ENCODE data around the gene UNC13A. TPM values are rescaled to one million over a fixed set of nuclear protein-coding genes. Genes with fewer than 3 reads are reported as not detected.
A peak's percentile ranks its signal among the peaks of the same experiment; 100 is the strongest.

UNC13A gene
- total and polyA plus RNA-seq, 2 of the 13 experiments (the other 11 are each of a cell fraction or from before 2014, with no cell fraction given) = 0.11 to 0.45 TPM

- Histone ChIP-seq H3K27me3 (ENCODE audit: control insufficient read depth in 1 of 2, insufficient read depth in 2 of 2, low read length in 2 of 2) (no peaks in the 10 kb centered on the region), H3K4me2 (ENCODE audit: low read depth, low read length) (no peak overlapping the region), H2AFZ (ENCODE audit: low read length) (no peak overlapping the region), H3K4me1 (ENCODE audit: insufficient read depth, low read length) (peaks cover 25% of the 10 kb centered on the region), H3K79me2 (ENCODE audit: insufficient read depth, low read length) (peaks cover 15% of the 10 kb centered on the region), H4K20me1 (ENCODE audit: insufficient read depth, low read length) (no peaks in the 10 kb centered on the region), H3K27ac (ENCODE audit: extremely low read length, insufficient read depth, low read length) (no peak overlapping the region), H3K9ac (ENCODE audit: insufficient read depth, low read depth, low read length) (no peak overlapping the region), H3K4me3 (replicated peaks in 1 of 3; ENCODE audit: insufficient read depth in 1 of 3, low read depth in 2 of 3, low read length in 3 of 3) (no peak overlapping the region), H3K36me3 (replicated peaks in 1 of 2; ENCODE audit: control insufficient read depth in 1 of 2, insufficient read depth in 2 of 2, low read length in 2 of 2) (peaks cover 14 to 25% of the 10 kb centered on the region in 2 experiments), H3K9me3 (ENCODE audit: low read length) (no peaks in the 10 kb centered on the region)
- ATAC-seq (no peak), DNase-seq (ENCODE audit: low spot score) (no peak), FAIRE-seq (no peak)
- ChIA-PET POLR2A (interaction anchor here (1.6 kb wide), 1 partner anchor 16 kb away, joined by 3 read pairs; no protein-coding TSS in a partner anchor), CTCF (ENCODE audit: low intra/inter-chr PET ratio, low total read pairs) (no interaction called here)
- BruUV-seq (replicated peaks) = no TSS peak
- 95% methylated on average over 9 of the region's 9 CpGs for WGBS (ENCODE audit: low lambda C conversion rate)
- no peak for TF ChIP-seq TEF (CRISPR knock-in tag; IDR thresholded peaks at IDR 0.05)
- no peak for TF ChIP-seq MAFK (conservative IDR thresholded peaks at IDR 0.05 in 1 of 2, IDR thresholded peaks at IDR 0.05 in 1 of 2; ENCODE audit: low read length in 2 of 2)
- TF ChIP-seq KAT7 (CRISPR knock-in tag; IDR thresholded peaks at IDR 0.05; ENCODE audit: borderline replicate concordance) = no peak
- TF ChIP-seq MXI1 (IDR thresholded peaks at IDR 0.05; ENCODE audit: borderline replicate concordance, low read depth, low read length) = no peak
- no peak for TF ChIP-seq ZNF3 (CRISPR knock-in tag; IDR thresholded peaks at IDR 0.05)
- TF ChIP-seq CREB3 (CRISPR knock-in tag; IDR thresholded peaks at IDR 0.05) = no peak
- TF ChIP-seq ZNF446 (CRISPR knock-in tag; IDR thresholded peaks at IDR 0.05) = no peak
- in situ Hi-C loops (cut with HindIII; ENCODE audit: extremely low pct_ligation_motif_present, low pct_unique_long_range_greater_than_20kb) = no loop called here
- intact Hi-C loops (cut with micrococcal nuclease; ENCODE audit: unreplicated experiment) = no loop called here
Observed at GRCh38 chr19:17557466-17557865, 130.7 kb downstream of the UNC13A start.

- 93% methylated on average over 7 of the region's 7 CpGs for WGBS (ENCODE audit: low lambda C conversion rate)
- ATAC-seq (no peak), FAIRE-seq (no peak), DNase-seq (ENCODE audit: low spot score) (no peak)
- Histone ChIP-seq H3K4me2 (ENCODE audit: low read depth, low read length) (peak overlapping the region; percentile 81), H3K4me3 (replicated peaks in 1 of 3; ENCODE audit: insufficient read depth in 1 of 3, low read depth in 2 of 3, low read length in 3 of 3) (no peak overlapping the region), H3K79me2 (ENCODE audit: insufficient read depth, low read length) (peaks cover 15% of the 10 kb centered on the region), H3K9ac (ENCODE audit: insufficient read depth, low read depth, low read length) (no peak overlapping the region; the same call in 1 of the 2 replicates), H3K9me3 (ENCODE audit: low read length) (no peaks in the 10 kb centered on the region), H4K20me1 (ENCODE audit: insufficient read depth, low read length) (no peaks in the 10 kb centered on the region), H3K27me3 (ENCODE audit: control insufficient read depth in 1 of 2, insufficient read depth in 2 of 2, low read length in 2 of 2) (no peaks in the 10 kb centered on the region), H3K4me1 (ENCODE audit: insufficient read depth, low read length) (peaks cover 25% of the 10 kb centered on the region), H3K36me3 (replicated peaks in 1 of 2; ENCODE audit: control insufficient read depth in 1 of 2, insufficient read depth in 2 of 2, low read length in 2 of 2) (peaks cover 12 to 22% of the 10 kb centered on the region in 2 experiments), H2AFZ (ENCODE audit: low read length) (no peak overlapping the region), H3K27ac (ENCODE audit: extremely low read length, insufficient read depth, low read length) (no peak overlapping the region)
- ChIA-PET POLR2A (interaction anchor here (0.9 to 1.6 kb wide), 2 partner anchors 17 to 302 kb away, joined by 3 read pairs; partner anchors contain the start of gene RPL18A), CTCF (ENCODE audit: low intra/inter-chr PET ratio, low total read pairs) (no interaction called here)
- peak; percentile 84 for TF ChIP-seq ZNF3 (CRISPR knock-in tag; IDR thresholded peaks at IDR 0.05)
- TF ChIP-seq, protein P1, sequence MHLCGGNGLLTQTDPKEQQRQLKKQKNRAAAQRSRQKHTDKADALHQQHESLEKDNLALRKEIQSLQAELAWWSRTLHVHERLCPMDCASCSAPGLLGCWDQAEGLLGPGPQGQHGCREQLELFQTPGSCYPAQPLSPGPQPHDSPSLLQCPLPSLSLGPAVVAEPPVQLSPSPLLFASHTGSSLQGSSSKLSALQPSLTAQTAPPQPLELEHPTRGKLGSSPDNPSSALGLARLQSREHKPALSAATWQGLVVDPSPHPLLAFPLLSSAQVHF (CRISPR knock-in tag; IDR thresholded peaks at IDR 0.05) = no peak
- intact Hi-C loops (cut with micrococcal nuclease; ENCODE audit: unreplicated experiment) = no loop called here
- in situ Hi-C loops (cut with HindIII; ENCODE audit: extremely low pct_ligation_motif_present, low pct_unique_long_range_greater_than_20kb) = no loop called here
- TSS peak; percentile 79 for BruUV-seq (replicated peaks)
Observed at GRCh38 chr19:17556995-17557394, 131.2 kb downstream of the UNC13A start.

Data from HepG2 (cell line).